Measurements from ENCODE around the gene ATAD3B. TPM values are rescaled to one million over a fixed set of nuclear protein-coding genes. Genes with fewer than 3 reads are reported as not detected.

ATAD3B gene
- total RNA-seq, 1 experiment from 2014 or later: 63.6 TPM

DNA sequence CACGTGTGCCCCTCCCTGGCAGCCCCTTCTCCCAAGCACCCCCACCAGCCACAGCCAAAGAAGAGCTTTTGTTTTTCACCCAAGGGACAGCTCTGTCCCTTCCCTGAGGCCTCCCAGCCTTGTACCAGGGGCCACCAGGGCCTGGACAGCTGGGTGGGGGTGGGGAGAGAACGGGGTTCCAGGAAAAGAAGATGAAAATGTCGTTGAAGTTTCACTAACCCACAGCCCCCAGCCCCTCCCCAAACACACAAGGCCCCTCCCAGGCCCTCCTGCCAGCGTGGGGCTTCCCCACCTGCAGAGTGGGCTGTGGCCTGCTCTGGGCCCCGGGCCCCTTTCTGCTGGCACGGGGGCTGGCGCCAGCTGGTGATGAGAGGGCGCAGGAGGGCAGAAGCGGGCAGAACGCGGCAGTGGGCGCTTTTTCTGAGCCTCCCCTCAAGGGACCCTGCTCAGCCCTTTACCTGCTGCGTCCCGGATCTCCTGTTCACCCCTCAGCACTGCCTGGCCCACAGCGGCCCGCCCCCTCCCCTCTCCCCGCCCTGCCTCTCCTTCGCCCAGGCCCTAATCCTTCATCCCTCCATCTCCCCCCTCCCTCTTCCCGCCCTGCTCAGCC lies 45.0 kb upstream of the ATAD3B start (continued):
- TF ChIP-seq, protein P1, sequence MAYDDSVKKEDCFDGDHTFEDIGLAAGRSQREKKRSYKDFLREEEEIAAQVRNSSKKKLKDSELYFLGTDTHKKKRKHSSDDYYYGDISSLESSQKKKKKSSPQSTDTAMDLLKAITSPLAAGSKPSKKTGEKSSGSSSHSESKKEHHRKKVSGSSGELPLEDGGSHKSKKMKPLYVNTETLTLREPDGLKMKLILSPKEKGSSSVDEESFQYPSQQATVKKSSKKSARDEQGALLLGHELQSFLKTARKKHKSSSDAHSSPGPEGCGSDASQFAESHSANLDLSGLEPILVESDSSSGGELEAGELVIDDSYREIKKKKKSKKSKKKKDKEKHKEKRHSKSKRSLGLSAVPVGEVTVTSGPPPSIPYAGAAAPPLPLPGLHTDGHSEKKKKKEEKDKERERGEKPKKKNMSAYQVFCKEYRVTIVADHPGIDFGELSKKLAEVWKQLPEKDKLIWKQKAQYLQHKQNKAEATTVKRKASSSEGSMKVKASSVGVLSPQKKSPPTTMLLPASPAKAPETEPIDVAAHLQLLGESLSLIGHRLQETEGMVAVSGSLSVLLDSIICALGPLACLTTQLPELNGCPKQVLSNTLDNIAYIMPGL (CRISPR knock-in tag; IDR thresholded peaks at IDR 0.05): no peak
- no peak for TF ChIP-seq EMX1 (CRISPR knock-in tag; IDR thresholded peaks at IDR 0.05)
- no peak for TF ChIP-seq ZBTB21 (CRISPR knock-in tag; IDR thresholded peaks at IDR 0.05; ENCODE audit: borderline replicate concordance)
- TF ChIP-seq, protein P2, sequence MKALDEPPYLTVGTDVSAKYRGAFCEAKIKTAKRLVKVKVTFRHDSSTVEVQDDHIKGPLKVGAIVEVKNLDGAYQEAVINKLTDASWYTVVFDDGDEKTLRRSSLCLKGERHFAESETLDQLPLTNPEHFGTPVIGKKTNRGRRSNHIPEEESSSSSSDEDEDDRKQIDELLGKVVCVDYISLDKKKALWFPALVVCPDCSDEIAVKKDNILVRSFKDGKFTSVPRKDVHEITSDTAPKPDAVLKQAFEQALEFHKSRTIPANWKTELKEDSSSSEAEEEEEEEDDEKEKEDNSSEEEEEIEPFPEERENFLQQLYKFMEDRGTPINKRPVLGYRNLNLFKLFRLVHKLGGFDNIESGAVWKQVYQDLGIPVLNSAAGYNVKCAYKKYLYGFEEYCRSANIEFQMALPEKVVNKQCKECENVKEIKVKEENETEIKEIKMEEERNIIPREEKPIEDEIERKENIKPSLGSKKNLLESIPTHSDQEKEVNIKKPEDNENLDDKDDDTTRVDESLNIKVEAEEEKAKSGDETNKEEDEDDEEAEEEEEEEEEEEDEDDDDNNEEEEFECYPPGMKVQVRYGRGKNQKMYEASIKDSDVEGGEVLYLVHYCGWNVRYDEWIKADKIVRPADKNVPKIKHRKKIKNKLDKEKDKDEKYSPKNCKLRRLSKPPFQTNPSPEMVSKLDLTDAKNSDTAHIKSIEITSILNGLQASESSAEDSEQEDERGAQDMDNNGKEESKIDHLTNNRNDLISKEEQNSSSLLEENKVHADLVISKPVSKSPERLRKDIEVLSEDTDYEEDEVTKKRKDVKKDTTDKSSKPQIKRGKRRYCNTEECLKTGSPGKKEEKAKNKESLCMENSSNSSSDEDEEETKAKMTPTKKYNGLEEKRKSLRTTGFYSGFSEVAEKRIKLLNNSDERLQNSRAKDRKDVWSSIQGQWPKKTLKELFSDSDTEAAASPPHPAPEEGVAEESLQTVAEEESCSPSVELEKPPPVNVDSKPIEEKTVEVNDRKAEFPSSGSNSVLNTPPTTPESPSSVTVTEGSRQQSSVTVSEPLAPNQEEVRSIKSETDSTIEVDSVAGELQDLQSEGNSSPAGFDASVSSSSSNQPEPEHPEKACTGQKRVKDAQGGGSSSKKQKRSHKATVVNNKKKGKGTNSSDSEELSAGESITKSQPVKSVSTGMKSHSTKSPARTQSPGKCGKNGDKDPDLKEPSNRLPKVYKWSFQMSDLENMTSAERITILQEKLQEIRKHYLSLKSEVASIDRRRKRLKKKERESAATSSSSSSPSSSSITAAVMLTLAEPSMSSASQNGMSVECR (CRISPR knock-in tag; IDR thresholded peaks at IDR 0.05; ENCODE audit: borderline replicate concordance): no peak
- TF ChIP-seq, protein P3, sequence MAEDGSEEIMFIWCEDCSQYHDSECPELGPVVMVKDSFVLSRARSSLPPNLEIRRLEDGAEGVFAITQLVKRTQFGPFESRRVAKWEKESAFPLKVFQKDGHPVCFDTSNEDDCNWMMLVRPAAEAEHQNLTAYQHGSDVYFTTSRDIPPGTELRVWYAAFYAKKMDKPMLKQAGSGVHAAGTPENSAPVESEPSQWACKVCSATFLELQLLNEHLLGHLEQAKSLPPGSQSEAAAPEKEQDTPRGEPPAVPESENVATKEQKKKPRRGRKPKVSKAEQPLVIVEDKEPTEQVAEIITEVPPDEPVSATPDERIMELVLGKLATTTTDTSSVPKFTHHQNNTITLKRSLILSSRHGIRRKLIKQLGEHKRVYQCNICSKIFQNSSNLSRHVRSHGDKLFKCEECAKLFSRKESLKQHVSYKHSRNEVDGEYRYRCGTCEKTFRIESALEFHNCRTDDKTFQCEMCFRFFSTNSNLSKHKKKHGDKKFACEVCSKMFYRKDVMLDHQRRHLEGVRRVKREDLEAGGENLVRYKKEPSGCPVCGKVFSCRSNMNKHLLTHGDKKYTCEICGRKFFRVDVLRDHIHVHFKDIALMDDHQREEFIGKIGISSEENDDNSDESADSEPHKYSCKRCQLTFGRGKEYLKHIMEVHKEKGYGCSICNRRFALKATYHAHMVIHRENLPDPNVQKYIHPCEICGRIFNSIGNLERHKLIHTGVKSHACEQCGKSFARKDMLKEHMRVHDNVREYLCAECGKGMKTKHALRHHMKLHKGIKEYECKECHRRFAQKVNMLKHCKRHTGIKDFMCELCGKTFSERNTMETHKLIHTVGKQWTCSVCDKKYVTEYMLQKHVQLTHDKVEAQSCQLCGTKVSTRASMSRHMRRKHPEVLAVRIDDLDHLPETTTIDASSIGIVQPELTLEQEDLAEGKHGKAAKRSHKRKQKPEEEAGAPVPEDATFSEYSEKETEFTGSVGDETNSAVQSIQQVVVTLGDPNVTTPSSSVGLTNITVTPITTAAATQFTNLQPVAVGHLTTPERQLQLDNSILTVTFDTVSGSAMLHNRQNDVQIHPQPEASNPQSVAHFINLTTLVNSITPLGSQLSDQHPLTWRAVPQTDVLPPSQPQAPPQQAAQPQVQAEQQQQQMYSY (CRISPR knock-in tag; IDR thresholded peaks at IDR 0.05): no peak

DNA sequence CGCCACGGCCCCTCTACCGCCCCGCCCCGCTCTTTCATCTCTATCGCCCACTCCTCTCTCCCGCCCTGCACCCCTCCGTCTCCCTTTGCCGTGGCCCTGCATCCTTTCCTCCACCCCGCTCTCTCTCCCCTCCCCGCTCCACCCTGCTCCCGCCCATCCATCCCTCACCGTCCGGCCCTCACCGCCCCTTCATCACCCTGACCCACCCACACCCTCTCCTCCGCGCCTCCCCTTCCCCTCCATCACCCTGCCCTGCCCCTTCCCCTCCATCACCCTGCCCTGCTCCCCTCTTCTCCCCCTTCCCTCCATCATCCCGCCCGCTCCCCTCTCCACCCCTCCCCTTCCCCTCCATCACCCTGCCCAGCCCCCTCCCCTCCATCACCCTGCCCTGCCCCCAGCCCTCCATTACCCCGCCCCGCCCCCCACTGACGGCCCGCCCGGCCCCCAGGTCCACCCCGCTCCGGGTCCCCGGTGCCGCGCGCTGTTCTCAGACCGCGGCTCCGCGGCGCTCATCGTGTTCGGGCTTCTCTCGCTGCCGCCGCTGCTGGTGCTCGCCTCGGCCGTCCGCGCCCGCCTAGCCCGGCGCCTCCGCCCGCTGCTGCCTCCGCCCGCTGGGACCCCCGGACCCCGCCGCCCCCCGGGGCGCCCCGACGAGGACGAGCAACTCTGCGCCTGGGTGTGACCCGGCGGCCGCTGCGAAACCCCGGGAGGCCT lies 44.3 kb upstream of the ATAD3B start:
- POLR2A ChIA-PET: interaction anchor here (1.3 kb wide), 1 partner anchor 20 kb away, joined by 3 read pairs; no protein-coding TSS in a partner anchor
- no peaks in the 10 kb centered on the region for H3K27me3 Mint-ChIP-seq (ENCODE audit: low read depth)
- CTCF ChIA-PET: no interaction called here
- ATAC-seq (no peak), DNase-seq (ENCODE audit: low spot score) (peak; percentile 48)
- H3K4me3 Mint-ChIP-seq: no peak overlapping the region
- no peaks in the 10 kb centered on the region for H3K36me3 Mint-ChIP-seq
- peaks cover 38% of the 10 kb centered on the region for H3K4me1 Mint-ChIP-seq
- TF ChIP-seq JUN (CRISPR knock-in tag; IDR thresholded peaks at IDR 0.05) (no peak), ZNF138 (CRISPR knock-in tag; conservative IDR thresholded peaks at IDR 0.05) (no peak), FOXP1 (CRISPR knock-in tag; IDR thresholded peaks at IDR 0.05; ENCODE audit: borderline replicate concordance) (no peak), NFATC4 (CRISPR knock-in tag; IDR thresholded peaks at IDR 0.05) (no peak), ZNF396 (CRISPR knock-in tag; IDR thresholded peaks at IDR 0.05; ENCODE audit: borderline replicate concordance) (no peak), ZNF121 (CRISPR knock-in tag; IDR thresholded peaks at IDR 0.05) (no peak), HMGA2 (CRISPR knock-in tag; IDR thresholded peaks at IDR 0.05) (no peak)
- TF ChIP-seq, protein P4, sequence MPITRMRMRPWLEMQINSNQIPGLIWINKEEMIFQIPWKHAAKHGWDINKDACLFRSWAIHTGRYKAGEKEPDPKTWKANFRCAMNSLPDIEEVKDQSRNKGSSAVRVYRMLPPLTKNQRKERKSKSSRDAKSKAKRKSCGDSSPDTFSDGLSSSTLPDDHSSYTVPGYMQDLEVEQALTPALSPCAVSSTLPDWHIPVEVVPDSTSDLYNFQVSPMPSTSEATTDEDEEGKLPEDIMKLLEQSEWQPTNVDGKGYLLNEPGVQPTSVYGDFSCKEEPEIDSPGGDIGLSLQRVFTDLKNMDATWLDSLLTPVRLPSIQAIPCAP (CRISPR knock-in tag; IDR thresholded peaks at IDR 0.05): no peak
- TF ChIP-seq, protein P5, sequence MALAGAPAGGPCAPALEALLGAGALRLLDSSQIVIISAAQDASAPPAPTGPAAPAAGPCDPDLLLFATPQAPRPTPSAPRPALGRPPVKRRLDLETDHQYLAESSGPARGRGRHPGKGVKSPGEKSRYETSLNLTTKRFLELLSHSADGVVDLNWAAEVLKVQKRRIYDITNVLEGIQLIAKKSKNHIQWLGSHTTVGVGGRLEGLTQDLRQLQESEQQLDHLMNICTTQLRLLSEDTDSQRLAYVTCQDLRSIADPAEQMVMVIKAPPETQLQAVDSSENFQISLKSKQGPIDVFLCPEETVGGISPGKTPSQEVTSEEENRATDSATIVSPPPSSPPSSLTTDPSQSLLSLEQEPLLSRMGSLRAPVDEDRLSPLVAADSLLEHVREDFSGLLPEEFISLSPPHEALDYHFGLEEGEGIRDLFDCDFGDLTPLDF (CRISPR knock-in tag; IDR thresholded peaks at IDR 0.05): no peak
- TF ChIP-seq, protein P6, sequence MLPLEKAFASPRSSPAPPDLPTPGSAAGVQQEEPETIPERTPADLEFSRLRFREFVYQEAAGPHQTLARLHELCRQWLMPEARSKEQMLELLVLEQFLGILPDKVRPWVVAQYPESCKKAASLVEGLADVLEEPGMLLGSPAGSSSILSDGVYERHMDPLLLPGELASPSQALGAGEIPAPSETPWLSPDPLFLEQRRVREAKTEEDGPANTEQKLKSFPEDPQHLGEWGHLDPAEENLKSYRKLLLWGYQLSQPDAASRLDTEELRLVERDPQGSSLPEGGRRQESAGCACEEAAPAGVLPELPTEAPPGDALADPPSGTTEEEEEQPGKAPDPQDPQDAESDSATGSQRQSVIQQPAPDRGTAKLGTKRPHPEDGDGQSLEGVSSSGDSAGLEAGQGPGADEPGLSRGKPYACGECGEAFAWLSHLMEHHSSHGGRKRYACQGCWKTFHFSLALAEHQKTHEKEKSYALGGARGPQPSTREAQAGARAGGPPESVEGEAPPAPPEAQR (CRISPR knock-in tag; IDR thresholded peaks at IDR 0.05): no peak
- no peaks in the 10 kb centered on the region for H3K9me3 Mint-ChIP-seq
- H3K27ac Mint-ChIP-seq: no peak overlapping the region

Measured in WTC11 (cell line).